Neural cell (in vitro differentiated cells): Measurements from ENCODE around the gene CRY2. TPM values are rescaled to one million over a fixed set of nuclear protein-coding genes. Genes with fewer than 3 reads are reported as not detected.

Experiments used
- H2AFZ ChIP-seq: fragments of 200-600, 300-800 bp; sonication (generic), shearing (Covaris generic); 2 replicates; pipeline ENCODE4 v1.6.0; 2014; ENCODE audit warnings: low read depth, mild to moderate bottlenecking, antibody characterized with exemption, low read length, moderate library complexity
- H3F3A ChIP-seq: fragments of 200-600 bp; shearing (Covaris generic); 2 replicates; pipeline ENCODE4 v1.6.1; 2016; ENCODE audit warnings: mild to moderate bottlenecking, moderate library complexity, mixed read lengths, antibody characterized with exemption, low read length; ENCODE audit not compliant: insufficient read depth, poor library complexity, severe bottlenecking
- H3K27ac ChIP-seq: fragments of 200-600, 300-800 bp; sonication (generic), shearing (Covaris generic); 2 replicates; pipeline ENCODE4 v1.5.1; 2014; ENCODE audit warnings: mild to moderate bottlenecking, low read length, moderate library complexity
- H3K27me3 ChIP-seq: fragments of 300-800, 200-600 bp; sonication (generic), shearing (Covaris generic); 2 replicates; pipeline ENCODE4 v1.6.0; 2014; ENCODE audit warnings: mild to moderate bottlenecking, low read depth, low read length, moderate library complexity; ENCODE audit not compliant: insufficient read depth
- H3K36me3 ChIP-seq: fragments of 300-800, 200-600 bp; sonication (generic), shearing (Covaris generic); 2 replicates; pipeline ENCODE4 v1.5.1; 2014; ENCODE audit warnings: mild to moderate bottlenecking, antibody characterized with exemption, low read length, moderate library complexity; ENCODE audit not compliant: insufficient read depth
- H3K4me2 ChIP-seq: fragments of 300-800, 200-600 bp; sonication (generic), shearing (Covaris generic); 2 replicates; pipeline ENCODE4 v1.6.0; 2014; ENCODE audit warnings: mild to moderate bottlenecking, low read length
- H3K4me3 ChIP-seq: fragments of 300-800, 200-600 bp; sonication (generic), shearing (Covaris generic); 2 replicates; pipeline ENCODE4 v1.5.1; 2014; ENCODE audit warnings: mild to moderate bottlenecking, low read length, moderate library complexity
- H3K79me2 ChIP-seq: fragments of 200-600 bp; shearing (Covaris generic); replicated peaks from 2 replicates; pipeline ENCODE4 v1.6.0; 2014; ENCODE audit warnings: mild to moderate bottlenecking, low read length, moderate library complexity; ENCODE audit not compliant: insufficient read depth
- H3K9ac ChIP-seq: fragments of 300-800, 200-600 bp; sonication (generic), shearing (Covaris generic); 2 replicates; pipeline ENCODE4 v1.6.1; 2016; ENCODE audit warnings: mild to moderate bottlenecking, low read length, mixed read lengths
- H3K9me2 ChIP-seq: fragments of 200-600 bp; shearing (Covaris generic); 2 replicates; pipeline ENCODE4 v1.6.1; 2016; ENCODE audit warnings: mild to moderate bottlenecking, low read length, mixed read lengths; ENCODE audit not compliant: insufficient read depth
- H3K9me3 ChIP-seq: fragments of 200-600, 300-800 bp; sonication (generic), shearing (Covaris generic); 2 replicates; pipeline ENCODE4 v1.6.1; 2016; ENCODE audit warnings: mild to moderate bottlenecking, mixed run types, low read length, moderate library complexity, mixed read lengths
- H4K20me1 ChIP-seq: fragments of 200-600 bp; shearing (Covaris generic); 2 replicates; pipeline ENCODE4 v1.6.1; 2016; ENCODE audit warnings: mild to moderate bottlenecking, mixed run types; ENCODE audit not compliant: insufficient read depth
- CTCF ChIP-seq: fragments of 450-650 bp; IDR thresholded peaks from 2 replicates; pipeline ENCODE4 v1.5.1; 2014; ENCODE audit warnings: antibody characterized with exemption, mild to moderate bottlenecking, moderate library complexity; ENCODE audit not compliant: poor library complexity, severe bottlenecking
- EP300 ChIP-seq: fragments of 450-650 bp; conservative IDR thresholded peaks from 2 replicates; pipeline ENCODE4 v1.6.1; 2014; ENCODE audit warnings: antibody characterized with exemption, mild to moderate bottlenecking, moderate library complexity; ENCODE audit not compliant: poor library complexity, severe bottlenecking
- EZH2 ChIP-seq: fragments of 200-600, 300-800 bp; shearing (Covaris generic), sonication (generic); IDR thresholded peaks from 2 replicates; pipeline ENCODE4 v1.6.1; 2014; ENCODE audit warnings: antibody characterized with exemption, low read length, borderline replicate concordance, mild to moderate bottlenecking; ENCODE audit not compliant: insufficient read depth, poor library complexity, severe bottlenecking
- MXI1 ChIP-seq: fragments of 450-650 bp; conservative IDR thresholded peaks from 2 replicates; pipeline ENCODE4 v1.6.1; 2014; ENCODE audit warnings: antibody characterized with exemption, mild to moderate bottlenecking; ENCODE audit not compliant: poor library complexity, severe bottlenecking
- POLR2AphosphoS5 ChIP-seq: IDR thresholded peaks from 2 replicates; pipeline ENCODE4 v1.6.1; 2012
- RAD21 ChIP-seq: fragments of 450-650 bp; conservative IDR thresholded peaks from 2 replicates; pipeline ENCODE4 v1.6.1; 2014; ENCODE audit warnings: antibody characterized with exemption, mild to moderate bottlenecking, moderate library complexity
- REST ChIP-seq: IDR thresholded peaks from 2 replicates; pipeline ENCODE4 v1.6.1; 2012; ENCODE audit warnings: borderline replicate concordance
- SMC3 ChIP-seq: fragments of 450-650 bp; conservative IDR thresholded peaks from 2 replicates; pipeline ENCODE4 v1.6.1; 2014; ENCODE audit warnings: antibody characterized with exemption, mild to moderate bottlenecking, moderate library complexity; ENCODE audit not compliant: poor library complexity
- TAF1 ChIP-seq: IDR thresholded peaks from 2 replicates; pipeline ENCODE4 v1.6.1; 2012; ENCODE audit warnings: low read depth
- polyA plus RNA-seq: library from polyadenylated mRNA; depleted of rRNA; stranded (reverse); fragments of >200 nt; gene quantifications from 2 replicates; pipeline ENCODE4 v1.2.3, GENCODE V29; 2014

The CRY2 gene
- polyA plus RNA-seq, 1 donor from 2014 or later, result 27.8 TPM

GRCh38 chr11:45909594-45910475 is 62.6 kb downstream of the CRY2 start:
- Histone ChIP-seq H3K4me3 (no peak overlapping the region), H3K9ac (no peak overlapping the region), H3K9me3 (no peaks in the 10 kb centered on the region), H3K27me3 (no peaks in the 10 kb centered on the region), H3K79me2 (no peaks in the 10 kb centered on the region), H4K20me1 (no peaks in the 10 kb centered on the region), H2AFZ (no peak overlapping the region), H3K9me2 (no peaks in the 10 kb centered on the region), H3K27ac (no peak overlapping the region), H3K36me3 (no peaks in the 10 kb centered on the region), H3K4me2 (no peak overlapping the region), H3F3A (no peaks in the 10 kb centered on the region)
- TF ChIP-seq TAF1 (no peak), REST (no peak), EP300 (no peak), POLR2AphosphoS5 (no peak), MXI1 (no peak), EZH2 (no peak), CTCF (no peak), RAD21 (no peak), SMC3 (no peak)

- no peak overlapping the region for H3K27ac ChIP-seq
- H3K9ac ChIP-seq, result no peak overlapping the region
- no peaks in the 10 kb centered on the region for H3K36me3 ChIP-seq
- H3F3A ChIP-seq, result no peaks in the 10 kb centered on the region
- H3K9me2 ChIP-seq, result no peaks in the 10 kb centered on the region
- H3K4me3 ChIP-seq, result no peak overlapping the region
- no peaks in the 10 kb centered on the region for H3K27me3 ChIP-seq
- no peaks in the 10 kb centered on the region for H4K20me1 ChIP-seq
- H3K4me2 ChIP-seq, result no peak overlapping the region
- no peaks in the 10 kb centered on the region for H3K9me3 ChIP-seq
- H3K79me2 ChIP-seq, result no peaks in the 10 kb centered on the region
- H2AFZ ChIP-seq, result no peak overlapping the region
- no peak for TF ChIP-seq EZH2
- TF ChIP-seq POLR2AphosphoS5, result no peak
- no peak for TF ChIP-seq SMC3
- TF ChIP-seq MXI1, result no peak
- TF ChIP-seq CTCF, result no peak
- TF ChIP-seq EP300, result no peak
- TF ChIP-seq RAD21, result no peak
- TF ChIP-seq REST, result no peak
- TF ChIP-seq TAF1, result no peak
Observed at GRCh38 chr11:45910623-45911022, 63.3 kb downstream of the CRY2 start.
